ENCODE measurements around the gene LRRC45.

- TF ChIP-seq POLR2A (IDR thresholded peaks at IDR 0.05), result no peak
- TF ChIP-seq, protein P1, sequence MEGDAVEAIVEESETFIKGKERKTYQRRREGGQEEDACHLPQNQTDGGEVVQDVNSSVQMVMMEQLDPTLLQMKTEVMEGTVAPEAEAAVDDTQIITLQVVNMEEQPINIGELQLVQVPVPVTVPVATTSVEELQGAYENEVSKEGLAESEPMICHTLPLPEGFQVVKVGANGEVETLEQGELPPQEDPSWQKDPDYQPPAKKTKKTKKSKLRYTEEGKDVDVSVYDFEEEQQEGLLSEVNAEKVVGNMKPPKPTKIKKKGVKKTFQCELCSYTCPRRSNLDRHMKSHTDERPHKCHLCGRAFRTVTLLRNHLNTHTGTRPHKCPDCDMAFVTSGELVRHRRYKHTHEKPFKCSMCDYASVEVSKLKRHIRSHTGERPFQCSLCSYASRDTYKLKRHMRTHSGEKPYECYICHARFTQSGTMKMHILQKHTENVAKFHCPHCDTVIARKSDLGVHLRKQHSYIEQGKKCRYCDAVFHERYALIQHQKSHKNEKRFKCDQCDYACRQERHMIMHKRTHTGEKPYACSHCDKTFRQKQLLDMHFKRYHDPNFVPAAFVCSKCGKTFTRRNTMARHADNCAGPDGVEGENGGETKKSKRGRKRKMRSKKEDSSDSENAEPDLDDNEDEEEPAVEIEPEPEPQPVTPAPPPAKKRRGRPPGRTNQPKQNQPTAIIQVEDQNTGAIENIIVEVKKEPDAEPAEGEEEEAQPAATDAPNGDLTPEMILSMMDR (IDR thresholded peaks at IDR 0.05), result no peak
- no peak for TF ChIP-seq EP300 (IDR thresholded peaks at IDR 0.05)
Observed at GRCh38 chr17:82012640-82013295, 10.3 kb upstream of the LRRC45 start.

All from stomach (tissue), 4 donors.